Activated CD4-positive, alpha-beta T cell treated with anti-CD3 and anti-CD28 coated beads, Interleukin-2, amount 50 U/mL, for 16 hours (primary cell): ENCODE data around the gene SRGAP2.
"Not testable (repeated sequence)": the region's sequence is repeated elsewhere in the genome, so short reads cannot be mapped to it uniquely, and the experiment has no call there.

Experiments
- DNase-seq: peaks from one replicate; pipeline ENCODE4 v3.0.0-alpha.2; 2020

Gene SRGAP2

DNA sequence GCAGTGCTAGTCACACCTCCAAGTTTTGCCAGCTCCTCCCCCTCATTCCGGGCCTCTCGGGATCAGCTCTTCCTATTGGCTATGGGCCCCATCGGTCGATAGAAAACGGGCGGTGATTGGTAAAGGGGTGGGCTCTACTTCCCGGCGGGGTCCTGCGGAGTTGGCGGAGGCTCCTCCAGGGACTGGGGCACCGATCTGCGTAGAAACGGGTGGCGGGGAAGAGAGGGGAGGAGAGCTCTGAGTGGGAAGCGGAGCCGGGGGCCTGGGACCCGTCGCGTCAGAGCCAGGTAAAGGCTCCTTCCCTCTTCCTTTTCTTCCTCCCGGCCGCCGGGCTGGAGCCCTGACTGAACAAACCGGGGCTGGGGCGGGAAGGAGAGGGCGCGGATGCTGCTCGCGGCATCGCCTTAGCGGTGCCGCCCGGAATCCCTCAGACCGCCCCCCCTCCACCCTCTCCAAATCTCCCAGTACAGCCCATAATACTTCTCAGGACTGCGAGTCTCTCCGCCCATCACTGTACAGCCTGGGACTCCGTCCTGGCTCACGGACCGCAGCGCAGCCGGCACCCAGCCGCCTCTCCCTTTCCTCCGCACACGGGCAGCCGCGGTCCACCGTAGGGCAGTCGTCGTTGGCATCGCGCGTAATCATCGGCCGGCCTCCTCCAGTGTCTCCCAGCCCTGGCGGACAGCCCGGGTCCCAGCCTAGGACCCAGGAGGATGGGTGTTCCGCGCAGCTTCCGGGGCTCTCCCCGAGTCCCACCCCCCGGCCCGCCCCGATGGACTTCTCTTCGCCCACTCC is at the start of gene SRGAP2:
Gene SRGAP2, plus strand, starts transcription at position 178 of the 795 bp plus-strand sequence. CDS start 2,430 bp downstream, outside the sequence.
- peak; percentile 63 for DNase-seq

DNA sequence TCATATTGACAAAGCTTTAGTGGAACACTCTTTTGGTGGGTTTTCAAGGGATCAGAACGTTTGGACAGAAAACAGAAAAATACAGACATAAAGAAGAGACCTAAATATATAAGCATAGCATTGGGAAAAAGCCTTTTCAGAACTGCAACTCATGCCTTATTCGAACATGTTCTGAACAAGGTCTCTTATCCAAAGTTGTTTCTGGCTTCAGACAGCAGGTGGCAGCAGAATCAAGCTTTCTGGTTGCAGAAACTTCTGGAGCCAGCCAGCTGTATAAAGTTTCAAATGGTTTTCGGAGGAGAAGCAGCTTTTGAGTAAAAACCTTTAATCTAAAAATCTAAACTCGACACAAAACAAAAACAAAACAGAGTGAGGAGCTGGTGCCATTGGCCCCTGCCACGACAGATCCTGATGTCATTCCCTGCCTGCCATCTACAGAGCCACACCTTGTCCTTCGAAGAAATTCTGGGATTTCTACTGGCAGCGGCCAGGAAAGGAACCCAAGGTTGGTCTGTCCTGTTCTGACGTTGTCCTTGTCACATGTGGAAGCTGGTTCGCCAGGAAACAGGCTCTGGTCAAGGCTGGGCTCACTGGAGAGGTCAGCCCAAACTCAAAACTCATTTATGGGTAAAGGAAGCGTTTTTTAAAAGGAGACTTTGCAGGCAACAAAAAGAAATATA is 35.9 kb upstream of the SRGAP2 start:
- DNase-seq: peak; percentile 4

DNA sequence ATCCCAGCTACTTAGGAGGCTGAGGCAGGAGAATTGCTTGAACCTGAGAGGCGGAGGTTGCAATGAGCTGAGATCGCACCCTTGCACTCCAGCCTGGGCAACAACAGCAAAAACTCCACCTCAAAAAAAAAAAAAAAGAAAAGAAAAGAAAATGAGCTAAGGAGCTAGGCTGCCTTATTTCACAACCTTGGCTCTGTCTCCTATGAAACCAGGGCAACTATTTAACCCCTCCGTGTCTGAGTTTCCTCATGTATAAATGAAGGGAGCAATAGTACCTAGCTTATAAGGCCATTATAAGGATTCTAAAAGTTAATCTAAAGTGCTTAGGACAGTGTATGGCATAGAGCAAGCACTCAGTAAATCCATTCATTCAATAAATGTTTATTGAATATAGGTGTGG is 33.5 kb upstream of the SRGAP2 start:
- not testable (repeated sequence) for DNase-seq

DNA sequence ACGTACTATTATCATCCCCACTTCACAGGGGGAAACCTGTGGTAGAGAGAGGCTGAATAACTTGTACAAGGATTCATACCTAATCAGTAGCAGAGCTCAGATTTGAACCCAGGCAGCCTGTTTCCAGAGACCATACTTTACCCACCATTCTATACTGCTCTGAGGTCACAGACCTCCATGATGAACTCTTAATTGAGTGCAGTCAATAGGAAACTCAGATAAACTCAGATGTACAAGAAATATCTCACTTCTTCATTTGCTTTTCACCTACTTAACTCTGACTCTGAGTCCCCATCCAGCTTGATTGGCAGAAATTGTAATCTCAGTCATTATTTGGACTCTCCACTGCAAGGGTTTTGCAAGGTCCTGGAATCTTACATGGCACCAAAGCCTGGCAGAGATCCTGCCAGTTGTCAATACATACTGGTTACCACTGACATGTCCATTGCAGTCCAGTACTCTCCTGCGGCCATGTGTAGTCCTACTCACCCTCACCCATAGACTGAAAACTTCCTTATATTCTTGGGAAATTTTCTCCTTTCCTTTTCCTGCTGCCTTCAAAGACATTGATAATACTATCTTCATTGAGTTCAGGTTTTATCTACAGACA is 30.1 kb upstream of the SRGAP2 start:
- DNase-seq: not testable (repeated sequence)

DNA sequence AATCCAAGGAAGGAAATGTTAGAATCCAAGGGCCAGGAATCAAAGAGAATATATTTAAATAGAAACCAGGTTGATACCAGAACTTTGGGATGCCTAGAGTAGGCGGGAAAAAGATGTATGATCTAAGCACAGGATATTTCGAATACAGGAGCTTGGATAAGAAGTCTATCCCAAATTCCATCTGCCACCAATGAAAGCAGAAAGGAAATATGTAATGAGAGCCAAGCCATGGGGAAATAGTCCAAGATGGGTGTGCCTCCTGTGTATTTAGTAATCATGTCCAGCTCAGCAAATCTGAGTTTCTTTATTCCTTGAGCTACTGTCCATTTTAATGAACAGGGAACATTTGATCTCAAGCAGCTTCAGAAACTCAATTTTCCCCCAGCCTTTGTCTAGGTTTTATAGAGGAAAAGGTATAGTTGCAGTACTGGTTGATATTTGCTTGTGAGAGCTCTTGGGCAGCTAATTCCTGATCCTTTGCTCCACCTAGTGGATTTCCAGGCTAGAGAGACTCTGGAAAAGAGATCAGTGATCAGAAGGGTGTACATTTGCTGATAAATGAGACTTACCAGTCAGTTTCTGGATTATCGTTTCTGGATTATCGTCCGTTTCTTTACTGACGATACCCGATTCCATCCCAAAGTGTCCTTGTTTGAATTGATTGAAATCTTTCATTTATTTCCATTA is 29.0 kb upstream of the SRGAP2 start:
- not testable (repeated sequence) for DNase-seq

DNA sequence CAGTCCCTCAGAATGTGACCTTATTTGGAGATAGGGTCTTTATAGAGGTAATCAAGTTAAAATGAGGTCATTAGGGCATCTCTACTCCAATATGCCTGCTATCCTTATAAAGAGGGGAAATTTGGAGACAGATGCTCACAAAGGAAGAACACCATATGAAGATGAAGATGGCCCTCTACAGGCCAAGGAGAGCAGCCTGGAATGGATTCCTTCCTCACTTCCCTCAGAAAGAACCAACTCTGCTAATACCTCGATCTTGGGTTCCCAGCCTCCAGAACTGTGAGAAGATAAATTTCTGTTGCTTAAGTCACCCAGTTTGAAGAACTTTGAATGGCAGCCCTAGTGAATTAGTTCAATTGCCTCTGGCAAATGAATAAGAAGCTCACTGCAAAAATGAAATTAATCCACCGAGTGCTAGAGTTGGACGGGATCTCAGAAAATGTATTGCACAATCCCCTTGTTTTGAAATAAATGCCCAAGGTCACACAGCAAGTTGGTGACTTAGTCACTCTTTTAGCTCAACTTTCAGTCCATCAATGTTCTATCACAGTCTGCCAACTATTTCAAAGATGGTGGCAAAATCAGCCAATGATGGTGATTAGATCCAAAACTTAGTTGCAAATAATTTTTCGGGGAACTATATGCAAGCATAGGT is 27.8 kb upstream of the SRGAP2 start:
- DNase-seq: not testable (repeated sequence)

DNA sequence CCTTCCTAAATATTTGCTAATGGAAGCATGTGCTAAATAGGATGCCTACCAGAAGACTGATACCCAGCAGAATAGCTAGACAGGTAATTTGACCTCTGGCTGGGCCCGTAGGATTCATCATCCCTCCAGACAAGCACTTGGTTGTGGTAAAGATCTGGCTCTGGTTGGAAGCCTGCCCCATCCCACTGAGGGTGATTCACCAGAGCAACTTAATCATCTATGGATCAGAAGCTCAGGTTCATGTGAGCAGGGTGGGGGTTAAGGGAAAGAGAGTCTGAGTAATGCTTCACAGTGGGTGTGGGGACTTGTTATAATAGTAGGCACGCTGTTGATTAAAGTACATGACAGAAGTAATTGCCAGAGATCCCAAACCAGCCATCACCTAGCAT is 27.2 kb upstream of the SRGAP2 start:
- not testable (repeated sequence) for DNase-seq

DNA sequence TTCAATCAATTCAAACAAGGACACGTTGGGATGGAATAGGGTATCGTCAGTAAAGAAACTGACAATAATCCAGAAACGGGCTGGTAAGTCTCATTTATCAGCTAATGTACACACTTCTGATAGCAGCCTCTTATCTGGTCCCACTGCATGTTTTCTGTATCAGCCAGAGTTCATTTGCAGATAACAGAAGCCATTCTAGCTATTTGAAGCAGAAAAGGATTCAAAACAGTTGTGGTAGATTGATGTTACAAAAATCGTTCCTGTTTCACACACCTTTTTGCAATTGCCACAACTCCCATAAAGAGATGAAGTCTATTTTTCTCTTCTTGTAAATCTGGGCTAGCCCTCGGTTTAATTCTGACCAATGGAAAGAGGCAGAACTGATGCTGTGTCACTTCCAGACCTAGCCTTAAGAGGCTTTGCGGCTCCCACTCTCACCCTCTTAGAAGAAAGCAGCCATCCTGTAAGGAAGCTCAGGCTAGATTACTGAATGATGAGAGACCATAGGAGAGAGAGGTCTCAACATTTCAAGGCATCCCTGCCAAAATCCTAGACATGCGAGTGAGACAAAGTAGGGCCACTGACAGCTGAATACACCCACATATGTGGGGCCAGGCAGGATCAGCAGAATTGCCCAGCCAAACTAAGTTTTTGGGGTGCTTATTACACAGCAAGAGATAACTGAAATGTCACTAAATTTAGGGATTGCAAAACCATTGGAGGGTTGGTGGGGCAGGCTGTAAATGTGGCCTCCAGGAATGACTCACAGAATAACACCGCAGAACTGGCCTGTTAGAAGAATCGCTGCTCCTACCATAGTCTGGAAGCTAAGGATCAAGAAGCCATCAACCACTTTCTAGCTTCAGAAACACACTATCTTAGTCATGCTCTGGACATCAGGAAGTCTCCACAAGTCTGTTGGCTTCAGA is 25.0 kb upstream of the SRGAP2 start:
- DNase-seq: not testable (repeated sequence)

DNA sequence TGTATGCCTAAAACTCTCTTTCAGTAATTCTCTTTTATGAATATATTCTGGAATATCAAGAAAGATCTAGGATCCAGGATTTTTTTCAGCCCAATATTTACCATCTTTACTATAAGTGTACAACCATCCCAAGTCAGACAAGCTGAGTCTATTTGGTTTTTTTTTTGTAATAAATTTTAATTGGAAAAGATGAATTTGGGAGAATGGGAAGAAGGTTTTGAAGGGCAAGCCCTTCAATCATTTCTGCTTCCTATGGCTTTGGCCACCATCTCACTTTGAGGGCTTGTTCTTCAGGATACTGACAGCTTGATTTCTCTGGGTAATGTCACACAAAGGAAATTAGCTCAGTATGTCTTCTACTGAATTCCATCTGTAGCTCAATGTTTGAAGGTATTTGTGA is 23.7 kb upstream of the SRGAP2 start:
- DNase-seq: not testable (repeated sequence)

DNA sequence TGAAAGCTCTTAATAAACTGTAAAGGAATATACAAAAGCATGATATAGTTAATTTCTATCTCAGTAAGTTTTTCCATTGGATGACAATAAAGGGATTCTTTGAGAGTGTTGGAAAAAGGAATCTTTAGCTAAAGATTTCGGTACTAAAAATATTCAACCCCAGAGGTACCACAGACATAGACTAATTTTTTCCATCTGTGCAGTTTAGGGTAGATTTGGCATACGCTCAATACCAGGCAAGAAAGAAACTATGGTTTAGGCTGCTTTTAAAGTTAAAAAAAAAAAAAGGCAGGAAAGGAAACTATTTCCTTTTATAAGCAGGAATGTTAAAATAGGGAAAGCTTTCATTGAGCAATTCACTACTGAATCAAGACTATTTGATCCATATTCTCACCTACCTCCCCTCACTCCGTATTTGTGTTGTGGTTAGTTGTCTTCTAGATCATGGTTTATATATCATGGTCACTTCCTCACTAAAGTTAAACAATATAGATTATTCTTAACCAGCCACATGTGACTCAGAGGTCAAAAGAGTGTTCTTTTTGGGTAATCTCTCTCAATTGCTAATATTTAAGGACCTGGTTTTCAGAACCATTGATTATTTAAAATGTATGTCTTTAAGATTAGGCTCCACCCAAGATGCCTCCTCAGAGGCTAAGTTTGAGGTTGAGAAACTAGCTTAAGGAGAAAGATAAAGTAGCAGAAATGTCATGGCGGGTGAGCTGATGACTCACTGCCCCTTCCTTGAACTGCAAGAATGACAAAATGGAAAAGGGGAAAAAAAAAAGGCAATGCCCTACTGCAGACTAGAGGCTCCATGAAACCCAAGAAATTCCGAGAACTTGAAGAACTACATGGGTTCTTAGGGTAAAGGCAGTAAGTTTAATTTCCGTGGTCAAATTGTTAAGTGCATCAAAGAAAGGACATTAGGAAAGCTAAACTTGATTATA is 20.7 kb upstream of the SRGAP2 start:
- DNase-seq: not testable (repeated sequence)

DNA sequence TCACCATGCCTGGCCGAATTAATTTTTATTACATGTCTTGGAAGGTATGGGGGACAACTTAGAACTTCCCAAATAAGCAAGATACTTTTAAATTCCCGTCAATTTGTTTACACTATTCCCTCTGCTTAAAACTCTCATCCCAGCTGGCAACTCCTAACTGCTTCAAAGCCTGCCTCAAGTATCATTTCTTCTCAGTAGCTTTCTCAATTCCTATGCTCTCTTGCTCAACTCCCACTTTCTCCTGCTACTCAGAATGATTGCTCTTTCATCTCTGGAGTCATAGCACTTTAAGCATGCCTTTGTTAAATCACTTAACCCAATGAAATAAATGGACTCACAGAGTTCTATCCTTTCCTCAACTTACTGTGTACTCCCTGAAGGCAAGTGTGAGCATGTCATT is 19.6 kb upstream of the SRGAP2 start:
- DNase-seq: not testable (repeated sequence)

DNA sequence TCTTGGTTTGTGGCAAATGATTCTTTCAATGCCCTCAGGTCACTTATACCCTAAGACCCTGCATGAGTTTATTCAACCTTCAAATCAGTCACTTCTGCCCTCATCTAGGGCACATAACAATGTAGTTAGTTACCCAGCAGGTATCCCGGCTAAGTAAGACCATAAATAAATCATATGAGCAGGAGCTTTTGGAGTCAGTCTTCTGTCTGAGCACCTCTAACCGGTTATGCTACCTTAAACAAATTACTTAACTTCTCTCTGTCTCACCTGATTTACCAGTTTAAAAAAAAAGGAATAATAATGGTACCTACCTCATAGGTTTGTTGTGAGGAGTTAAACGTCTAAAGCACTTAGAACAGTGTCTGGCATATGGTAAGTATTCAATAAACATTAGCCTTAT is 17.6 kb upstream of the SRGAP2 start:
- not testable (repeated sequence) for DNase-seq

DNA sequence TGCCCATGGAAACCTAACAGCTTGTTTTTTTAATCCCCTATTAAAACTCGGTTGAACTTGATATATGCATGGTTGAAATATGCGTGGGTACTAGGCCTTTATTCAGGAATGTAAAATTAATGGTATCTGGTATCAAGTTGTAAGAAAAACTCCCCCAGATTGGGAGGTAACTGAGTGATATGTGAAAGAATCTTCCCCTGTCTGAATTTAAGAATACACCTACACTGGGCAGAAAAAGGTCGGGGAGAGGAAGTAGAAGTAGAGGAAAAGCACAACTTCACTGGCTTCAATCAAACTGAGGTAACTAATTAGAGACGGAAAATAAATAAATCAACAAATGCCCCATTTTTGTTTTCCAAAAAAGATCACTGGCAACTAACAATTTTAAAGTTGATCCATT is 16.5 kb upstream of the SRGAP2 start:
- DNase-seq: not testable (repeated sequence)

DNA sequence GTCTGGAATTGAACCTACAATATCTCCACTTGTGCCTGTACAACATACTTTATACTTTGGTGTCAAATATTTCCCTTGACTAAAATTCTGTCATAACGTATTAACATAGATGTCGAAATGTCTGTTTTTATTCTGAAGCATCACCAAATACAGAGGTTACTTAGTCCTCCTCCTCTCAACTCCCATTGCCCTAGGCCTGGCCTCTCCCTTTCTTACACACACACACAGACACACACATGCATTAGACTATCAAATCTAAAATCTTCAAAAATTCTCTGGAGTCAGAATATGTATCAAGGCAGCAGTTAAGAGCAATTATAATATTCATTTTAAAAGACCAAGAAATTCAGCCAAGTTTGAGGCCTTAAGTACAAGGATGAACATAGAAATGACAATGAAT is 8.2 kb upstream of the SRGAP2 start:
- not testable (repeated sequence) for DNase-seq

DNA sequence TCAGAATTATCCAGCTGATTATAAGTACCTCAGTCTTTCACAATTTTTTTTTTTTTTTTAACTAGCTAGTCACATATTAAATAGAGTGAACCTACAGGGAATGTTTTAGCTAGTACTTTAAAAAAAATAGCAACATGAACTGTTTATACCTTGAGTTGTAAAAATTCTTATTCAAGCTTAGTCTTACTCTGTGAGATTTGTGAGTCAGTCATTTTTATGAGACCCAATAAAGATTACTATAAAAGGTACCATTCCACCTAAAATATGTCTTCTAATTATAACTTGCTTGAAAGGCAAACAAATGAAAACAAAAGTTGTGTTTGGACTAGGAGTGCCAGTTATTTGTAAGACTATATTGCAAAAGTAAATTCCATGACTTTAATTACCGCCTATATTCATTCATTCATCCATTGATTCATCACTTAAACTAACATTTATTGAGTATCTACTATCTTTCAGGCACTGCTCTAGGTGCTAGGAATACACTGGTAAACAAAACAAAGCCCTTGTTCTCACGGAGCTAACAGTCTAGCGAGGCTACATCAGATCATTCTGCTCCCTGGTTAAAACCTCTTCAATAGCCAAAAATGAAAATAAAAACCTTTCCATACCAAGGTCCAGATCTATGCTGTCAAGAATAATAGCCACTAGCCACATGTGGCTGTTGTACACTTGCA is 6.5 kb upstream of the SRGAP2 start:
- DNase-seq: not testable (repeated sequence)

DNA sequence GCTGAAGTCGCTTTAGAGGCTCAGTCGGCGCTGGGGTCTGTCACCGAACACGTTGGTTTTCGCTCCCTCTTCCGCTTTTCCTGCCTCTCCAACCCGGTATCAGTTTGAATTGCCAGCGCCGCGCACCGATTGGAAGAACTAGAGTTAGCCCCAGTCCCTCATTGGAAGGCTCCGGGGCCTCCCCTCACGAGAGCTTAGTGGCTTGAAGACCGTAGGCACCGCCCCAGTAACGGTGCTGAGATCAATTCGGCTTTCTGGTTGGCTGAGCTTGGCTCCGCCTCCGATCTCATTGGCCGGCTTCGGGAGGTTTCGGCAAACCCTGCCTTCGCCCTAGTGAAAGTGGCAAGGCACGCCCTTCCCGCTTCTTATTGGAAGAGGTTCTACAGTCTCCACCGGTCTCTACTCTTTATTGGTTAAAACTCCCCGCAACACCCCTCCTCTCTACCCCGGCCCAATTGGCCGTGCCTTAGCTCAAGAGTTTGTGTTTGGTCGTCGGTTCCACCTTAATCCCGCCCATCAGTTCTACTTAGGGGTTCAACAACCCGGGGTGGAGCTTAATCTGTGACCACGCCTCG is 465 bp upstream of the SRGAP2 start, which contains the start of gene FAM72A:
Gene FAM72A, minus strand, starts transcription at position 51 of the 575 bp plus-strand sequence. CDS start 814 bp downstream, outside the sequence.
- DNase-seq: peak; percentile 100

DNA sequence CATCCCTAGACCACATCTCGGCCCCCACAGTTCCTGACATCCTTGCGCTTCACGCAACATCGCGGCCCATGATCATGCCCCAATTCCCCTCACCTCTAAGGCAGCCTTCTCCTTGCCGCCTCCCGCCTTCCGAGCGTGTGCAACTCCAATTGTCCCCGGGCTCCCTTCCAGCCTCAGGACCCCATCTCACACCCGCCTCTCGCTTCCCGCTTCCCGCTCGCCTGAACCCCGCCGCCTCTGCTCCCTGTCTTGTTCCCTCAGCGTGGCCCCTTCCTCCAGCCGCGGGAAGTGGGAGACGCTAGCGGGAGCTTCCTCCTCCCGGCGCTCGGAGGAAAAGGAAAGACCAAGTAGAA is 794 bp downstream of the SRGAP2 start:
- DNase-seq: not testable (repeated sequence)

DNA sequence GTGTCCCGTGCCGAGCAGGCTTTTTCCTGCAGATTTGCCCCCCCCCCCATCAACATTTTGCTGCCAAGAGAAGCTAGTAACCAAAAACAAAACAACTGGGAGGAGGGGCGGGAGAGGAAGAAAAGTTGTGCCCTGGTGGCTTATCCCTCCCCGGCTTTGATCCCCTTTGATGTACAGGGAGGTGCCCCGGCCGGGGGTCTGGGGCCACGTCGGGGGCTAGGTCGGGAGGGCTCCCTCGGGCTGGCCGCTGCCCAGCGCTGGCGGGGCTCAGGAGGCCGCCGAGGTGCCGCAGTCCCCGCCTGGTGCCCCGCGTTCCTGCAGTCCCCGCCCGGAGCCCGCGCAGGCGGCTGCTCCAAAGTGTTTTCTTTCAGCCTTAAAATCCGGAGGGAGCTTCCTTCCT is 1.5 kb downstream of the SRGAP2 start:
- DNase-seq: not testable (repeated sequence)

DNA sequence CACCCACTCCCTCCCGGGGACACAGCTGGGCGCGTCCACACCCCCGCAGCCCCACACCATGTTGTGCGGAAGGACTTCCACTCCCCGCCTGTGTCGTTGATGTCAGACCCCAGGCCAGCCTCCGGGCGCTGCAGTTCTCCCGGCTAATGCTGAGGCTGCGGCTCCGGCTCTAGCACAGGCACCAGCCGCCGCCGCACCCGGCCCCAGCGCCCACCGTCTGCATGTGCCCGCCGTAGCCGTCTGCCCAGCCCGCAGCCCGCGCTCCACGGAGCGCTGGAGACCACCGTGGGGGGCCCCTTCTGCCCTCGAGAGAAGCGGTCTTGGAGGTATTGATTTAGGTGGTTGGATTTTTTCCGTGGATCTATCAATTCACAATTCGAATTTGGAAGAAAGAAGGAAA is 2.2 kb downstream of the SRGAP2 start:
- not testable (repeated sequence) for DNase-seq
